Ureter (tissue), 1 donor: ENCODE results near the gene TMEM131L. TPM values are rescaled to one million over a fixed set of nuclear protein-coding genes. Genes with fewer than 3 reads are reported as not detected.
"Not testable (repeated sequence)": the region's sequence is repeated elsewhere in the genome, so short reads cannot be mapped to it uniquely, and the experiment has no call there.

ENCODE experiments used
- DNase-seq: peaks from one replicate; pipeline ENCODE4 v3.0.0-alpha.2; 2020; ENCODE audit warnings: low spot score
- total RNA-seq: library from RNA; stranded (reverse); gene quantifications from one replicate; pipeline ENCODE4 v1.2.4, GENCODE V29; 2023
- donor health status: DM: yes; HTN: yes; CAD: no.

The TMEM131L gene
- total RNA-seq, 1 donor from 2014 or later: 12.1 TPM

DNA sequence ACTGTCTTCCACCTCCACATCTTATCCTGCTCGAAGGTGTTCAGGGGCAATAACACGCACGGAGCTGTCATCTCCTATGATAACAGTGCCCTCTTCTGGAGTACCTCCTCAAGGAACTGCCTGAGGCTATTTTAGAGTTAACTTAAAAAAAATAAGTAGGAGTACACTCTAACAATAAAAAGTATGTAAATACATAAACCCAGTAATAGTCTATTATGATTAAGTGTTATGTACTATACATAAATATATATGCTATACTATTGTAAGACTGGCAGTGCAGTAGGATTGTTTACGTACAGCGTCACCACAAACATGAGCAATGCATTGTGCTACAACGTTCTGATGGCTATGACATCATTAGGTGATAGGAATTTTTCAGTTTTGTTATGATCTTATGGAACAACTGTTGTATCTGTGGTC lies 183.4 kb downstream of the TMEM131L start:
- no peak for DNase-seq

DNA sequence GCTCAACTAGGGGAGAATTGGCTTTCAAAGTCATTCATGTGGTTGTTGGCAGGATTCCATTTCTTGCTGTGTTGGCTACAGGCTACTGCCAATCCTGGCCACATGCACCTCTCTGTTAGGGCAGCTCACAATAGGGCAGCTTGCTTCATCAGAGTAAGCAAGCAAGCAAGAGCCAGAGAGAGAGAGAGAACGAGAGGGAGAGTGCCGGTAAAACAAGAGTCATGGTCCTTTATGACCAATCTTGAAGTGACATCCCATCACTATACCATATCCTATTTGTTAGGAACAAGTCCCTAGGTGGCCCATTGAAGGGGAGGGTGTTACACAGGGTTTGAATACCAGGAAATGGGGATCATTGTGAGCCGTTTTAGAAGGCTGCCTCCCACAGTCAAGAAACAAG lies 185.0 kb downstream of the TMEM131L start:
- DNase-seq: no peak

DNA sequence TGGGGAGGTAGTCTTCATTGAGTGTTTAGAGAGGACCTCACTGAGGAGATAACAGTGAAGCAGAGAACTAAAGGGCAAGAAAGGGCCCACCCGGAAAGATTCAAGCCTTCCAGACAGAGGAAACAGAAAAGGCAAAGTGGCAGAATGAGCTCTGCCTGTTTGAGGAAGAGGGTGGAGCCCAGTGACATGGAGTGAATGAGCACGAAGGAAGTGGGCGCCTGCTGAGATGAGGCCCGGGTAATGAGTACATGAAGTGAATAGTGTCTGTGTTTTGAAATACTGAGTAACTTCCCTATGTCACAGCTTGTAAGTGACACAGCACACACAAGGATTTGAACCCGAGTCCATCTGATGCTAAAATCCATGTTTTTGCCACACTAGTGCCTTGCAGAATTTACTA lies 185.4 kb downstream of the TMEM131L start:
- no peak for DNase-seq

DNA sequence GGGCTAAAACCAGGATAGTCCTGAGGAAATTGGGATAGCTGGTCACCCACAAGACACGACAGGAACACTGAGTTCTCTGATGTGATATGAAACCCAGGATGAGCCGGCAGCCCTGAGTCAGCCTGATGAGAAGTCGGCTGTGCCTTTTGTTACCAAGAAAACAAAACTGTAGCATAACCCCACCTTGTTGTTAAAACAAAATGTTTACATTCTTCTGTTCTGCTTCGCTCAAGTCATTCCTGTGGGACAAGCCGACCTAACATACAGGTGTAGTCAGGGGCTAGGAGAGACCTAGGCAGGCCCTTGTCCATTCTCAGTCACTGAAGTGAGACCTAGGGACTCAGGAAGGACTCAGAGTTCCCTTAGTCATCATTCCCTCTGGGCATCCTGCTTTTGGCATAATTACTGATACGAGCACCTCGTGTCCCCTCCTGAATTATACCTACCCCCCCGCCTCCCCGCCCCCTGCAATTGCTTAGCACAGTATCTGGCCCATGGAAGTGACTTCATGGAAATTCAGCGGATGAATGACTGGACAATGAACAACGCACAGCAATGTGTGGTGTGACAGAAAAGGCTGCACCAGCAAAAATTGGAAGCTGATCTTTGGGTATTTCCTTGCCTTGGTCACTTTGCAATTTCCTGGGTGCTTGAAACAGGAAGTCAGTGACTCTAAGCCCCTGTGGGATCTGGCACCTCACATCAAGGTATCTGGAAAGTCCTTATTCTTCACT lies 186.1 kb downstream of the TMEM131L start:
- DNase-seq: no peak

DNA sequence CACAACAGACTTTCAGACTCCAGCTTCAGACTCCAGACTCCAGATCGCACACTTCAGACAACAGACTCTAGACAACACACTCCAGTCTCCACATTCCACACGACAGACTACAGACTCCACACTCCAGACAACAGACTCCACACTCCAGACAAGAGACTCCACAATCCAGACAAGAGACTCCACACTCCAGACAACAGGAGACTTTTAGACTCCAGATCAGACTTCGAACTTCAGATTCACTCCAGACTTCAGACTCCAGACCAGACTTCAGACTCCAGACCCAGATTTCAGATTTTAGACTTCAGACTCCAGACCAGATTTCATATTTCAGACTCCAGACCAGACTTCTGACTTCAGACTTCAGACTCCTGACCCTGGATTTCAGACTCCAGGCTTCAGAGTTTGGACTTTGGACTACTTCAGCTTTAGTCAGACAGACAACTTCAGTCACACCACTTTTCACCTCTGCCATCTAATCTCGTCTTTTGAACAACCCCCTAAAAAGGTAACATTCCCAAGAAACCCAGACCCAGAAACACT lies 188.9 kb downstream of the TMEM131L start:
- no peak for DNase-seq

DNA sequence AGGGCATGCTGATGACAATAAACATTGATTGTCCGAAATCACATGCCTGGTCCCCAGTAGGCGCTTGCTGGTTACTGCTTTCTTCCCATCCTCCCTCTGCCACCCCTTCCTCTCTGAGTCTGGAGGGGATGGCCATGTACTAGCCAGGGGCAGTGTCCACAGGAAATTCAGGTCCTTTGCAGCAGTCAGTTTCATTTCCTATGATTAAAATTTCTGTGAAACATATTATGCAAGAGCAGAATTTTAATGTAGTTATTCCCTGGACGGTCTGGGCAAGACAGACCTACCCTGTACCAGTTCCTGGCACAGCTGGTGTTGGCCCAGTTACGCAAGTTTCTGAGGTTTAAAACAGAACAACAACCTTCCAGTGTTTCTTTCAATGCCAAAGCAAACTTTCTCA lies 189.8 kb downstream of the TMEM131L start:
- DNase-seq: no peak

DNA sequence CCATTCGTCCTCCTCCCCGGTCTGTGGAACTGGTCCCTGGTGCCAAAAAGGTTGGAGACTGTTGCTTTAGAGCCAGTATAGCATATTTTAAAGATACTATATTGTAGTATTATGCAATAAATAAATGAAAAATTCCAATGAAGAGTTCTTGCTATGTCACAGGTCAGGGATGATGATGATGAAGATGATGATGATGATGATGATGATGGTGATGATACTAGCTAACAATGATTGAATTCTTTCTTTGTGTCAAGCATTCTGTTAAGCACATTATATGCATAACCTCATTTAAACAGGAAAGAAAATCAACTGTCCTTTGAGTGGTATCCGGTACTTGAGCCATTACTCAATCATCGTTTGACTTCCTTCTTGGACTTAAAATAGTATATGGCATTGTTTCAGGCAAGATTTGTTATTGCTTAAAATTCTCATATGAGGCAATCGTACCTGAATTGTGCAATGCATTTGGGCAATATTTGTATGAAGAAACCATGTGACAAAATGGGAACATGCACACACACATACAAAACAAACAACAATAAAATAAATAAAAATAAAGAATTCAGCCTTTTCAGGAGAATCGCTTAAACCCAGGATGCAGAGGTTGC lies 195.2 kb downstream of the TMEM131L start:
- no peak for DNase-seq

DNA sequence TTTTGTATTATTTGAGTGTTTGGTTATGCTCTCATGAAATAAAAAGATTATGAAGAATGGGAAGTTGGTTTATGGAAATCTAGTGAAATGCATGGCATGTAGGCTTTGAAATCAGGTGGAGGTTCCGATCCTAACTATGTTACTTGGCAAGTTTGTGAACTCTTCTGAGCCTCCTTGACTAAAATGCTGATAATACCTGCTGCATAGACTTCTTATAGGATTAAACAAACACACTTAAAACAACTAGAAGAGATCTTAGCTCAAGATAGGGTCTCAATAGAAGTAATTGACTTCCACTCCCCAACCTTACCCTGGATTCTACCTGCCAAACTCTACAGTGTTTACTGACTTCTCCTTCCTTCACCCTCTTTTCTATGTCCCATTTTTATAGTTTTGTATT lies 195.7 kb downstream of the TMEM131L start:
- no peak for DNase-seq

DNA sequence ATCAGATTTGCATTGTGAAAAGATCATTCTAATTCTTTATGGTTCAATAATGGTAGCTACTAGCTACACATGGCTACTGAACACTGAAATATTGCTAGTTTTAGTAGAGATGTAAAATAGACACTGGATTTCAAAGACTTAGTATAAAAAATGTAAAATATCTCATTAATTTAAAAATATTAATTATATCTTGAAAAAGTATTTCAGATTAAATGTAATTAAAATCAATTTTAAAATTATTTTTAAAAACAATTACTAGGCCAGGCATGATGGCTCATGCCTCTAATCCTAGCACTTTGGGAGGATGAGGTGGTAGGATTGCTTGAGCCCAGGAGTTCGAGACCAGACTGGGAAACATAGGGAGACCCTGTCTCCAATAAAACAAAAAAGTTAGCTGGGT lies 197.5 kb downstream of the TMEM131L start:
- DNase-seq: no peak

DNA sequence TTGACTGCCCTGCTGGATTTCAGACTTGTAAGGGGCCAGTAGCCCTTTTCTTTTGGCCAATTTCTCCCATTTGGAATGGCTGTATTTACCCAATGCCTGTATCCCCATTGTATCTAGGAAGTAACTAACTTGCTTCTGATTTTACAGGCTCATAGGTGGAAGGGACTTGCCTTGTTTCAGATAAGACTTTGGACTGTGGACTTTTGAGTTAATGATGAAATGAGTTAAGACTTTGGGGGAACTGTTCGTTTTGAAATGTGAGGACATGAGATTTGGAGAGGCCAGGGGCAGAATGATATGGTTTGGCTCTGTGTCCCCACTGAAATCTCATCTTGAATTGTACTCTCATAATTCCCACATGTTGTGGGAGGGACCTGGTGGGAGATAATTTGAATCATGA lies 200.3 kb downstream of the TMEM131L start:
- DNase-seq: not testable (repeated sequence)

DNA sequence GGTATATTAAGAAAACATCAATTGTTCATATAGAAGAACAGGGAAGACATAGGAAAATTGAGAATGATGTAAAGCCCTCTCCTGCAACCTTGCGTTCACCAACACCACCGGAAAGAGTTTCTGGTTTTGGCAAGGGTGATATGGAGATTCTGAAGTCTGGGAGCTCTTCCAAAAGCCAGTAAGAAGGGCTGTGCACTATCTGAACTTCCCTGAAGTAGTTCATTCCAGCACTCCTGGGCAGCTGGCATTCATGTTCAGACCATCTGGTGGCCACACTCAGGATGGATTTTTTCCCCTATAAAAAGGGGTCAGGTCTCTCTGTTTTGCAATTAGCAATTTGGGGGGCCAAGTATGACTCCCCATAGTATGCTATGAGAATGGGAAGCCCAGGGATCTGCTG lies 202.5 kb downstream of the TMEM131L start:
- DNase-seq: no peak

DNA sequence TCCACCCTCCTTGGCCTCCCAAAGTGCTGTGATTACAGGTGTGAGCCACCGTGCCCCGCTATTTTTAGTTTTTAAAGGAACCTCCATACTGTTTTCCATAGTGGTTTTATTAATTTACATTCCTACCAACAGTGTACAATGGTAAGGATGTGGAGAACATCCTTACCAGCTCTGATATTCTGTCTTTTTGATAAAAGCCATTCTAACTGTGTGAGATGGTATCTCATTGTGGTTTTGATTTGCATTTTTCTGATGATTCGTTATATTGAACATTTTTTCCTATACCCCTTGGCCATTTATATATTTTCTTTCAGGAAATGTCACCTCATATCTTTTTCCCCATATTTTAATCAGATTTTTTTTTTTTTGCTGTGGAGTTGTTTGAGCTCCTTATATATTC lies 203.7 kb downstream of the TMEM131L start:
- DNase-seq: no peak

DNA sequence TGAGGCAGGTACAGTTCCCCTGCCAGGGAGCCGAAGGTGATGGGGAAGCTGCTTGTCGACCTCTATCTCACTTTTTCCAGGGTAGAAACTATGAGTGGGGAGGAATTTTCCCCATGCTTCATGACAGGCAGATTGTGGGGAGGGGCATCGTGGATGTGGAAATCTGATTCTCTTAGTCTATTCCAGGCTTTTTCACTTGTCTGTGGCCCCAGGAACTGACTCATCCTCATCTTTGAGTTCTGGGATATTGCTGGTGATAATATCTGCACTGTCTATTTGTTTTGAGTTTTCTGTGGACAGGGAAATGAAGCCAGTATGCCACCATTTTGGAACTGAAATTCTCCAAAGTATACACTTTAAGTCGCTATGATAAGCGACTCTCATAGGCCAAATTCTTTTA lies 210.3 kb downstream of the TMEM131L start:
- no peak for DNase-seq

DNA sequence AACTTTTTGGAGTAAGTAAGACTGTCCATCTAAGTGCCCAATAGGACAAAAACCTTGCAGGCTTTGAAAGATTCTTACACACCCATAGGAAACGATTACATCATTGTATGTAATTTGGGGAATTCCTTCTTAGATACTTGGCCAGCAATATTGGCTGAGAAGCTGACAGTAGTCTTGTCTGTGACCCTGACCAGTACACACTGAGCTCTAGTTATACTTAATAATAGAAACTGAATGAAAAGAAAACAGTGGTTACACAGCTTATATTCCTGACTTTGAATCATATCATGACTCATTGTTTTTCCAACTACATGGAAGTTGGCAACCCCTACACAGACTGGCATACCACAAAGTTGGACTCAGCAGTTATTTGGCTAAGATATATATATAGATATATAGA lies 210.8 kb downstream of the TMEM131L start:
- no peak for DNase-seq

DNA sequence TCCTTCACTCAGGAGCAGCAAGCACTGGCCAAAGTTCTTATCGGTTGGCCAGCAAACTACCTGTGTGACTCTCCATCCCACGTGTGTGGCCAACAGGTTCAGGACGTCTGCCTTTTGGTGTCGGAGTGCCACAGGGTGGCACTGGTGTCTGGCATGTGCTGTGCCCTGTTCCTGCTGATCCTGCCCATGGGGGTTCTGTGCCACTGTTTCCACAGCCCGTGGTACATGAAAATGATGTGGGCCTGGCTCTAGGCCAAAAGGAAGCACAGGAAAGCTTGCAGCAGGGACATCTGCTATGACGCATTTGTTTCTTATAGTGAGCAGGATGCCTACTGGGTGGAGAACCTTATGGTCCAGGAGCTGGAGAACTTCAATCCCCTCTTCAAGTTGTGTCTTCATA lies 213.3 kb downstream of the TMEM131L start:
- DNase-seq: no peak

DNA sequence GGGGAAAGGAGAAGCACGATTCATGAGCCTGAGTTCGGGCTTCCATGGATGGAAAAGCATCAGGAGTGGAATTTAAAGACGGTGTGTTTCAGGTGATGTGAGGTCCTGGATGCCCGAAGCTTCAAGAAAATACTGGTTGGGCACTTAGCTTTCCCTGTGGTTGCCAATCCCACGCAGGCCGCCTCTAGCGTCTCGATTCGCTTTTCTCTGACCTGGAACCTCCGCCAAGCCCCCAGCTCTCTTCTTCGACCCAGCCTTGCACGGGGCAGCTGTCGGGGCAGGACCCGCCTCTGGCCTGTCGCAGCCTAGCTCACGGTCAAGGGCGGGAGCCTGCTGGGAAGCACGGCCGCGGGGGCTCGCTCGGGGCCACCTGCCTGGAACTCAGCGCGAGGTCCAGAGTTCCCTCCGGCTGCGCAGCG lies 217.6 kb downstream of the TMEM131L start:
- DNase-seq: no peak

DNA sequence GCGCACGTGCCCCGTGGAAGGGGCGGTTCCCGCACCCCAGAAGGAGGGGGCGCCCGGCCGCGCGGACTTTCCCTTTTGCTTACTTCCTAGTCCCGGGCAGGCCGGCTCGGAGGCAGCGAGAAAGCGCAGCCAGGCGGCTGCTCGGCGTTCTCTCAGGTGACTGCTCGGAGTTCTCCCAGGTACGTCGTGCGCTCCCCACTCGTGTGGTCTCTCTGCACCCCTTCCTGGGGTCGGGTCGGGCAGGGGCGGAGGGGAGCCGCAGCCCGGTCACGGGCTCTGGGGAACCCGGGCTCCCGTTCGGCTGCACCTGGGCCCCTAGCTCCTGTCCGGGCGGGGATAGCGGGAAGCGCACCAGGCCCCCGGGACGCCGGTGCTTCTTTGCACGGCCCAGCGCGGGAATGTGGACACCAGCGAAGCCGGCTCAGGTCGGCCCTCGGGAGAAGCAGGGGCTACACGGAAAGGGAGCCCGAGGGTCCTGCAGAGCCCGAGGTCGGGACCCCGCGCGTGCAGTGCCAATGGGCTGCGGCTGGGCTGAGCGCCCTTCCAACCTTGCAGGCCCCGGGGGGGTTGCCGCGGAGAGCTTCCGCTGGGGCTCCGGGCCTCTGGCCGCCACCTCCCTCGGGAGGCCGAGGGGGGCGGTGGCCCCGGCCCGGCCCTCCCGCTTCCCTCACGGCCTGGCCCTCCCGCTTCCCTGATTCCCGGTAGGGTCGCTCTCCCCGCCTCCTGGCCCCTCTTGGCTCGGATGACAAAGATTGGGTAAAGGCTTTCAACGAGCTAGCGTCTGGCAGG lies 218.2 kb downstream of the TMEM131L start, which contains the start of gene TLR2:
TSS of gene TLR2 (plus strand) at position 99 of the 789 bp plus-strand sequence. CDS start 18,628 bp downstream, outside the sequence.
- DNase-seq: peak; percentile 71

DNA sequence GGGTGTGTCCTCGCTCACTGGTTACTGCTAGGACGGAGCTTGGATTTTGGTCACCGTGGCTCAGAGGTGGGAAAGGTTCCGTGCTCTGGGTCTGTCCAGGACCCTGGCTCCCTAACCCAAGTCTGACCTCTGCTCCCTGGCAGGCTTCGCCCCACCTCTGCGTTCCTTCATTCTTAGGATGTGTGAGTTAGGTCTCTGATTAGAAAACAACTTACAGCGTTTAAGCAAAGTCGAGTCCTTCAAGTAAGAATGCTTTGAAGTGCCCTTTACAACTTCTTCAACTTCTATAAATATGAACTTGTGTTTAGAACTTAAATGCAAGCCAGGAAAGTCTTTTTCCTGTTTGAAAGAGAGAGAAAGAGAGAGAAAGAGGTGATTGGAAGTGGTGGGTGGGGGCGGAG lies 218.8 kb downstream of the TMEM131L start:
- no peak for DNase-seq
